ENCODE data around the gene ALAS1. TPM values are rescaled to one million over a fixed set of nuclear protein-coding genes. Genes with fewer than 3 reads are reported as not detected.

ALAS1 gene
- total RNA-seq, 6 experiments from 2014 or later, result 73.4 to 783 (median 147) TPM

DNA sequence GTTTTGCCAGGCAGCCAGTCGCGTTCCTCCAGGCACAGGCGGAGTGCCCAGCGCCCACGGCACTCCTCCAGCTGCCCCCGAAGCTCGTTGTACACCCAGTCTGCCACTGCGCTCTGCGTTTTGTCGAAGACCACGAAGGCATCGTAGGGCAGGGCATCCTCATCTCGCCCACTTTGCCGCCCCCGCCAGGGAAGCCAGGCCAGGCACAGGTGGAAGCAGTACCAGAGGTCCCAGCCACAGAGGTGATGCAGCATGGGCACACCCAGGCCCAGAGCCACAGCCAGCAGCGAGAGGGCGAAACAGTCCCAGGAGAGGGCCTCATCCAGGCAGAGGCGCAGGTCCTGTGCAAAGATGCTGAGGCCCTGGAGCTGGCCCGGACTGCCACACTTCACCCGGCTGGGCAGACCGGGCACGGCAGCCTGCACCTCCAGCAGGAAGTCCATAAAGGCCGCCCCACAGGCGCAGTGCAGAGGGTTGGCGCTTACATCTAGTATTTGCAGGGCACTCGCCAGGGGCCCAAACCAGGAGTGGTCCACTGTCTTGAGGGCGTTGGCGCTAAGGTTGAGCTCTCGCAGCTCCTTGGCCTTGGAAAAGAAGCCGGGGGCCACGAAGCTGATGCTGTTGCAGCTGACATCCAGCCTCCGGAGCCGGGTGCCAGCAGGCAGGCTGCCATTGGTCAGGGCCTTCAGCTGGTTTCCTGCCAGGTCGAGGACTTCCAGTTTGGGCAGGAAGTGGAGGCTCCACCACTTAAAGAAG is 23.8 kb downstream of the ALAS1 start:
- H3K4me1 ChIP-seq, result peaks cover 0 to 16% (median 8%) of the 10 kb centered on the region in 4 donors
- H3K27ac ChIP-seq, result no peak overlapping the region
- DNase-seq, result peak in 1 of 3 donors; percentile 57
- H3K9me3 ChIP-seq, result no peaks in the 10 kb centered on the region
- TF ChIP-seq POLR2A (IDR thresholded peaks at IDR 0.05), result no peak
- TF ChIP-seq, protein P1, sequence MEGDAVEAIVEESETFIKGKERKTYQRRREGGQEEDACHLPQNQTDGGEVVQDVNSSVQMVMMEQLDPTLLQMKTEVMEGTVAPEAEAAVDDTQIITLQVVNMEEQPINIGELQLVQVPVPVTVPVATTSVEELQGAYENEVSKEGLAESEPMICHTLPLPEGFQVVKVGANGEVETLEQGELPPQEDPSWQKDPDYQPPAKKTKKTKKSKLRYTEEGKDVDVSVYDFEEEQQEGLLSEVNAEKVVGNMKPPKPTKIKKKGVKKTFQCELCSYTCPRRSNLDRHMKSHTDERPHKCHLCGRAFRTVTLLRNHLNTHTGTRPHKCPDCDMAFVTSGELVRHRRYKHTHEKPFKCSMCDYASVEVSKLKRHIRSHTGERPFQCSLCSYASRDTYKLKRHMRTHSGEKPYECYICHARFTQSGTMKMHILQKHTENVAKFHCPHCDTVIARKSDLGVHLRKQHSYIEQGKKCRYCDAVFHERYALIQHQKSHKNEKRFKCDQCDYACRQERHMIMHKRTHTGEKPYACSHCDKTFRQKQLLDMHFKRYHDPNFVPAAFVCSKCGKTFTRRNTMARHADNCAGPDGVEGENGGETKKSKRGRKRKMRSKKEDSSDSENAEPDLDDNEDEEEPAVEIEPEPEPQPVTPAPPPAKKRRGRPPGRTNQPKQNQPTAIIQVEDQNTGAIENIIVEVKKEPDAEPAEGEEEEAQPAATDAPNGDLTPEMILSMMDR (IDR thresholded peaks at IDR 0.05), result no peak
- no peaks in the 10 kb centered on the region for H3K36me3 ChIP-seq
- ATAC-seq, result no peak
- H3K27me3 ChIP-seq, result no peaks in the 10 kb centered on the region
- no peak overlapping the region for H3K4me3 ChIP-seq
- 70% methylated on average over 2 of the region's 34 CpGs for WGBS (ENCODE audit: insufficient coverage, low coverage, low lambda C conversion rate, missing lambda C conversion rate)
- intact Hi-C loops (cut with DNase I), result no loop called here

DNA sequence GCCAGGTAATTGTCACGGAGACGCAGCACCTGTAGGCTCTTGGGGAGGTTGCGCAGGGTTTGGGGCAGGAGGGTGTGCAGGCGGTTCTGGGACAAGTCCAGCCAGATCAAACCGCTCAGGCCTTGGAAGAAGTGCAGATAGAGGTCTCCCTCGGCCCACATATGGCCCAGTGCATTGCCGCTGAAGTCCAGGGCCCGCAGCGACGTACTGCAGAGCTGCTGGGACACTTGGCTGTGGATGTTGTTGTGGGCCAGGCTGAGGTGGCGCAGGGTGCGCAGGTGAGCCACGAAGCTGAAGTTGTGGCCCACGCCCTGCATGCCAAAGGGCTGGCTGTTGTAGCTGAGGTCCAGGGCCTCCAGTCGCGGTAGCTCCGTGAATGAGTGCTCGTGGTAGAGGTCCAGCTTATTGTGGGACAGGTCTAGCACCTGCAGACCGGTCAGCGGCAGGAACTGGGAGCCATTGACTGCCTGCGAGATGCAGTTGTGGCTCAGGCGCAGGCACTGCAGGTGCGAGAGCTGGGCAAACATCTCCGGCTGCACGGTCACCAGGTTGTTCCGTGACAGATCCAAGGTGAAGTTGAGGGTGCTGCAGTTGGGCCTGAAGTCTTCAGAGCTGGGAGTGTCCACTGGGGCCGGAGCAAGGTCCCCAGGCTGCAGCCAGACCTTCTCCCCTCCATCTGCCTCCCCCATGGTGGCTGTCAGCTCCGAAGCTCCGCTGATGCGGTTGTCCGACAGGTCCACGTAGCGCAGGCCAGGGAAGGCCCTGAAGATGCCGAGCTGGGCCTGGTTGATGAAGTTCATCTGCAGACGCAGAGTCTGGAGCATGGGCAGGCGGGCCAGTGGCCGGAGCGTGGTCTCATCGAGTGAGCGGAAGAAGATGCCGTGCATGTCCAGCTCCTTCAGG is 24.6 kb downstream of the ALAS1 start:
- DNase-seq, result peak in 1 of 3 donors; percentile 54
- no peak overlapping the region for H3K27ac ChIP-seq
- intact Hi-C loops (cut with DNase I), result no loop called here

DNA sequence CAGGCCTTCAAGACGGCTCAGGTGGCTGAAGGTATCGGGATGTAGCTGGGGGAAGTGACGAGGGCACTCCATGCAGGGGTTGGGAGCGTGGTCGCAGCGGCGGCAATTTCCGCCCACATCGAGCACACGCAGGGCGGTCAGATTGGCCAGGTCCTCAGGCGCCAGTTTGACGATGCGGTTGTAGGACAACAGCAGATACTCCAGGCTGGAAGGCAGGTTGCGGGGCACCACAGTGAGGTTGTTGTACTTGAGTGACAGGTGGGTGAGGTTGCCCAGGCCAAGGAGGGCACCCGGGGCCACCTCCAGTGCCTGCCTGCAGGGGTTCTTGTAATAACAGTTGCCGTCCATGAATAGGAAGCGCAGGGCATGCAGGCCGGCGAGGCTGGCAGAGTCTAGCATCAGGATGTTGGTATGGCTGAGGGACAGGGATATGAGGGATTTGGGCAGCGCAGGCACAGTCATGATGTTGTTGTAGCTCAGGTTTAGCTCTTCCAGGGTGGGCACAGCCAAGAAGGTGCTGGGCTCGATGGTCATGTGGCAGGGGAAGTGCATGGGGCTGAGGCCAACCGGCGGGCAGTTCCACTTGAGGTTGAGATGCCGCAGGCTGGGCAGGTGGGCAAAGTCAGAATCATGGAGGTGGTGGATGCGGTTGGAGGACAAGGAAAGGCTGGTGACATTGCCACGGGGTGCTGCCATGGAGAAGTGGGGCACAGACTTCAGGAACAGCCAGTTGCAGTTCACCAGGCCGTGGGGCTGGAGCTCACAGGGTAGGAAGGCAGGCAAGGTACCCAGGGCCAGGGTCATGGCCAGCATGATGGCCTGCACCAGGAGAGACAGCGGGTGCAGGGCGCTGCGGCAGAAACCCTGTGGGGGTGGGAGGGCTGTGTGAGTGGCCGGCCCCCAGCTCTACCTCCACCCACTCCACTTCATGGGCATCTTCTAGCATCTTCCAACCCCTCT is 25.8 kb downstream of the ALAS1 start:
- ATAC-seq (no peak), DNase-seq (peak in 1 of 3 donors; percentile 50)
- Histone ChIP-seq H3K4me3 (no peak overlapping the region), H3K27ac (no peak overlapping the region), H3K27me3 (no peaks in the 10 kb centered on the region), H3K36me3 (peaks cover 0 to 6% (median under 1%) of the 10 kb centered on the region in 4 donors), H3K9me3 (no peaks in the 10 kb centered on the region), H3K4me1 (no peaks in the 10 kb centered on the region)
- 88% methylated on average over 5 of the region's 32 CpGs for WGBS (ENCODE audit: insufficient coverage, low coverage, low lambda C conversion rate, missing lambda C conversion rate)
- intact Hi-C loops (cut with DNase I), result no loop called here
- TF ChIP-seq, protein P1 (IDR thresholded peaks at IDR 0.05), result no peak
- no peak for TF ChIP-seq POLR2A (IDR thresholded peaks at IDR 0.05)

More for the DNA sequence above, 24.6 kb downstream of the ALAS1 start:
- TF ChIP-seq, protein P1 (IDR thresholded peaks at IDR 0.05), result no peak
- TF ChIP-seq POLR2A (IDR thresholded peaks at IDR 0.05), result no peak
- no peaks in the 10 kb centered on the region for H3K9me3 ChIP-seq
- H3K36me3 ChIP-seq, result no peaks in the 10 kb centered on the region
- H3K4me3 ChIP-seq, result no peak overlapping the region
- ATAC-seq, result no peak
- H3K4me1 ChIP-seq, result peaks cover 0 to 10% (median 4%) of the 10 kb centered on the region in 4 donors
- no peaks in the 10 kb centered on the region for H3K27me3 ChIP-seq
- WGBS (ENCODE audit: insufficient coverage, low coverage, low lambda C conversion rate, missing lambda C conversion rate), result 60% methylated on average over 1 of the region's 41 CpGs
